Activated naive CD8-positive, alpha-beta T cell (primary cell): Measurements from ENCODE around the gene FIBCD1.
"Not testable (repeated sequence)": the region's sequence is repeated elsewhere in the genome, so short reads cannot be mapped to it uniquely, and the experiment has no call there.

ENCODE experiments used
- H3K27ac Mint-ChIP-seq: one replicate; pipeline ENCODE4 v1.8.0; 2021; ENCODE audit warnings: mixed read lengths
- H3K27me3 Mint-ChIP-seq: one replicate; pipeline ENCODE4 v1.8.0; 2021; ENCODE audit warnings: mixed read lengths
- H3K36me3 Mint-ChIP-seq: one replicate; pipeline ENCODE4 v1.8.0; 2021; ENCODE audit warnings: mixed read lengths
- H3K4me1 Mint-ChIP-seq: one replicate; pipeline ENCODE4 v1.8.0; 2021; ENCODE audit warnings: low read depth, mixed read lengths
- H3K4me3 Mint-ChIP-seq: one replicate; pipeline ENCODE4 v1.8.0; 2021; ENCODE audit warnings: mild to moderate bottlenecking, mixed read lengths
- H3K9me3 Mint-ChIP-seq: one replicate; pipeline ENCODE4 v1.8.0; 2021; ENCODE audit warnings: low read depth, mixed read lengths

The FIBCD1 gene

DNA sequence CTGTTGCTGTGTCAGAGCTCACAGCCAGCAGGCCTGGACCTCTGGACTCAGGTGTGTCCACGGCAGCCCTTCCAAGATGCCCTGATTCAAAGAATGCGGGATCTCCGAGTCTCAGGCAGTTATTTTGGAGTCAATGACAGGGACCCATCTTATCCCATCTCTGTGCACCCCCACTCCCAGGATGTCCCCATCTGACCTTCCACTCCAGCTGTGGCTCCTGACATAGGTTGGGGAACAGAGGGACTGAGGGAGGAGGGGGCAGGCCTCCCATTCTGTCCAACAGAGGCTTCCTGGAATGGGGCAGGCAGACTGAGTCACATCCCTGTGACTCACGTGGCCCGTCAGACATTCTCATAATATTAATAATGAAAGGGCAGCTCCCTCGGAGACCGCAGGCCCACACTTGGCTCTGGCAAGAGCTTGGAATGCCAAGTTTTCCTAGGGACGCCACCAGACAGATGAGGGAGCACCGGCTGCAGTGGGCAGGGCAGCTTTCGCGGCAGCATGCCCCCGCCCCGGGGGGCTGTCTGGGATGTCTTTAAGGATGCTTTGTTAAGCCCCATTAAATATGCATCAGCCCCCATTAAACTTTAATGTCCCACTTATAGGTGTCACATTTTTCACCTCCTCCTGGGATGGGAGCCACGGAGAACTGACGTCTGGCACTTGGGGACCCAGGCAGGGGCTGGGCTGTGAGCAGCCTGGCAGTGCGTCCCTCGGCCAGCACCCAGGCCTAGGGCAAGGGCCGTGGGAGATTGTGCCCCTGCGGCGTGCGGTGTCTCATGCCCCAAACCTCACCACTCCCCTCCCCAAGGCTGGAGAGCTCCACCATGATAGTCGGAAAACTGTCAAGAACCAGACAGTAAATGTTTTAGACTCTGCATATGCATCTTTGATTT, 23.6 kb upstream of the FIBCD1 start:
- Mint-ChIP-seq H3K4me1 (peaks cover 2% of the 10 kb centered on the region), H3K27ac (no peak overlapping the region), H3K36me3 (no peaks in the 10 kb centered on the region), H3K4me3 (no peak overlapping the region), H3K9me3 (no peaks in the 10 kb centered on the region), H3K27me3 (peaks cover 2% of the 10 kb centered on the region)

DNA sequence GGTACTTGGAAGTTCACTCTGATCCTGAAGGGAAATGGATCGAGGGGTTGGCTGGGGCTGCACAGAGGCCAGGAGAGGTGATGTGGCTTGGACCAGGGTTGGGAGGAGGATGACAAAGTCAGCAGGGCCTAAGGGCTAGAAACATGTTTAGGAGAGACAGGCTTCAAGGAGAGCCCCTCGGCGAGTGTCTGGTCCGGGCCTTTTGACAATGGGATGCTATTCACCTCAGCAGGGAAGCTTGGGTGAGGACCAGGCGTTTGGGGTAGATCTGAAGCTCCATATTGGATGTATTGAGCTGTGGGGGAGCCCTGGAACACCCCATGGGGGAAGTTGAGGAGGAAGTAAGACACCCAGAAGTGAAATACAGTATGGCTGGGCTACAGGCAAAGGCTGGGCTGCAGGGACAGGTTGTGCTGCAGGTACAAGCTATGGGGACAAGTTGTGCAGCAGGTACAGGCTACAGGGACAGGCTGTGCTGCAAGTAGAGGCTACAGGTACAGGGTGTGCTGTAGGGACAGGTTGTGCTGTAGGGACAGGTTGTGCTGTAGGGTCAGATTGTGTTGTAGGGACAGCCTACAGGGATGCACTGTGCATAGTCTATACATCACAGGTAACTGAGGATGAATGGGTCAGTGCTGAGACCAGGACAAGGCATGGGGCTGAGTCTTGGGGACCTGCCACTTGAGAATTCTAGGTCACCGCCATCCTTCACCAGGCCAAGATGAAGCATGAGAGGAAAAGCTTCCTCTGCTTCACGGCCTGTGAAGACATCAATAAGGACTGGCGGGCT, 22.7 kb upstream of the FIBCD1 start:
- H3K4me3 Mint-ChIP-seq: no peak overlapping the region

DNA sequence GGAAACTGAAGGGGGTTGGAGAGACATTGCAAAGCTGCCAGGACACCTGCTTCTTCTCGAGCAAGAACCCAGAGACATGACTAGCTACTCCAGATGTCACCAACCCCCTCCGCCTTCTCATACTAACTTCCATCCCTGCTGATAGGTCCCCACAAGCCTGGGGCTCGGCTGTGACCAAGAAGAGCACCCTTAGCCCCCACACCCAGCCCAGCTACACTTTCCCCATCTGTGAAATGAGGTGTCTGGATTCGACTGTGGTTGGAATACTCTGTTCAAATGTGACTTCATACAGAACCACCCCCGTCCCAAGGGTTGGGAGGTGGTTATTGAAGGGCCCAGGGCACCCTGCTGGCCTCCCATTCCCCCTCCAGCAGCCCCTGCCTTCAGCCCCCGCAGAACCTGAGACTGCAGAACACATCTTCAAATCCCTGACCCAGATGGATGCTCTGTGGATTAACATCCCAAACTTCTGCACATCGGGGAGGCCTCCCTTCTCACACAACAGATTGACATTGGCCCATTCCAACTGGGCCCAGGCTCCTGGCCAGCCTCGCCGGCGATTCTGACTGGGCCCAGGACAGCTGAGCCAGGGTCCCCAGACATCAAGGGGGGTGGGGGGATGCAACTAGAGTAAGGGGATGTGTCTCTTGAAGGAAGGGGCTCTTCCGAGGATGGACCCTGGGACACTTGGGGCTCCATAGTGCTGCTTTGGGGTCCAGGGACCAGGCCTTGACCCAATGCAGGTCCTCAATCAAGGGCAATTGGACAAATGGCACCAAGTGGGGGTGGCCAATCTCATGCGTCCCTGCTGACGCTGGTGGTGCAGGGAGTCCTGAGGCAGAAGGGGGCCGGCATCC, 21.7 kb upstream of the FIBCD1 start:
- Mint-ChIP-seq H3K9me3 (no peaks in the 10 kb centered on the region), H3K36me3 (no peaks in the 10 kb centered on the region), H3K4me1 (peaks cover 2% of the 10 kb centered on the region), H3K27me3 (no peaks in the 10 kb centered on the region), H3K27ac (no peak overlapping the region), H3K4me3 (no peak overlapping the region)

More for the DNA sequence above, 22.7 kb upstream of the FIBCD1 start:
- Mint-ChIP-seq H3K27ac (no peak overlapping the region), H3K36me3 (no peaks in the 10 kb centered on the region), H3K4me1 (peaks cover 2% of the 10 kb centered on the region), H3K27me3 (no peaks in the 10 kb centered on the region), H3K9me3 (no peaks in the 10 kb centered on the region)

DNA sequence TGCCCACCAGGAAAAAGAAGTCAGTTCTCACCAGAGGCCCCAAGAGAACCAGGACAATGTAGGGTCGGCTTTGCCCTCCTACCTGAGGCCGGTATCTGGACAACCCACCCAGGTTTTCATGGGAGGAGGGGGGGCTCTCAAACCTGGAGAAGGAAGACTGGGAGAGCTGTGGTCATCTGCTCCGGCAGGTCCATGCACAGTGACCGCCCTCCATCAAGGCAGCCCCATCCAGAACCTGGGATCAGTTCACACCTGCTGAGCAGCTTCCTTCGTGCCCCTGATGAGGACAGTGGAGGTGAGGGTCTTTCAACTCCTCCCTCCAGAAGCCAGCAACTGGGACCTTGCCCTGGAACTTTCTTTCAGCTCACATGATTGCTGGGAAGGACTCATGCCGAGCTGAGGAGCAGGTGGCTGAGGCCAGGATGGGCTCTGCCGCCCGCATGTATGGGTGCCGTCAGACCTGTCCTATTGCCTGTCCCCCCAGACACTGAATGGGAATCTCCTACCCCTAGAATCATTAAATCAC, 20.8 kb upstream of the FIBCD1 start:
- H3K4me1 Mint-ChIP-seq: peaks cover 2% of the 10 kb centered on the region
- H3K36me3 Mint-ChIP-seq: no peaks in the 10 kb centered on the region
- H3K4me3 Mint-ChIP-seq: no peak overlapping the region
- H3K27me3 Mint-ChIP-seq: no peaks in the 10 kb centered on the region
- H3K27ac Mint-ChIP-seq: no peak overlapping the region
- H3K9me3 Mint-ChIP-seq: no peaks in the 10 kb centered on the region

DNA sequence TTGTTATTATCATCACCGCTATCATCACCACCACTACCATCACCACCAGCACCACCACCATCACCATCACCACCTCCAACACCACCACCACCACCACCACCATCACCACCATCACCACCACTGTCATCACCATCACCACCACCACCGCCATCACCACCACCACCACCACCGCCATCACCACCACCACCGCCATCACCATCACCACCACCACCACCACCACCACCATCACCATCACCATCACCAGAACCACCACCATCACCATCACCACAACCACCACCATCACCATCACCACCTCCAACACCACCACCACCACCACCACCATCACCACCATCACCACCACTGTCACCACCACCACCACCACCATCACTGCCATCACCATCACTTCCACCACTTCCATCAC, 19.5 kb upstream of the FIBCD1 start:
- H3K27ac Mint-ChIP-seq, H3K36me3 Mint-ChIP-seq, H3K9me3 Mint-ChIP-seq, H3K4me1 Mint-ChIP-seq, H3K4me3 Mint-ChIP-seq, H3K27me3 Mint-ChIP-seq: not testable (repeated sequence)

DNA sequence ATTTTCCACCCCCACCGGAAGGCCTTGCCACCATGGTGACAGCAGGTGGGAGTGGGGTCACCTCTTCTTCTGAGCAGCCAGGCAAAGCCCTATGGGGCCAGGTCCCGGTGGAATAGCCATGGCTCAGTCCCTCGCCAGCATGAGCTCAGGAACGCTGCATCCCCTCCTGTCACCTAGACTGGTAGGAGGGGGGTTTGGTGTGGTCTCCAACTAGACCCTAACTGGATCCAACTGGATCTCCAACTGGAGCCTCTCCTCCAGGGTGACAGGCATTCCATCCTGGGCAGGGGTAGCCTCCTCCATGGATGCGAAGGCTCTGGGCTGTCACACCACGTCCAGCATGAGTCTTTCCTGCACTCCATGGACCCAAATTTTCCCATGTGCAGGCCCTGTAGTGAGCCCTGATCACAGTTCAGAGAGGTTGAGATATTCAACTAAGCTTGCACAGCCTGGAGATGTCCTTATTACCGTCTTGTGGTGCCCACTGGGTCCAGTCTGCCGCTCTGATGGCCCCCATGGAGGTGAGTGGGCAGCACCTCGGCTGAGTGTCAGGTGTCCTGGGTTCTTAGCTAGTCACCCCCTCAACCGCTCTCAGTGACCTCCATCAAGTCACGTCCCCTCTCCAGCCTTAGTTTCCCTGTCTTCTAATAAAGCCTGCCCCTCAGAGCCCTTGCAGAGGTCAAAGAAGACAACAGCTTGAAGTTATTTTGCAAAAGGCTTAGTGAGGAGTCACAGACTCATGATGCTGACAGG, 18.6 kb upstream of the FIBCD1 start:
- Mint-ChIP-seq H3K27ac (no peak overlapping the region), H3K36me3 (no peaks in the 10 kb centered on the region), H3K9me3 (no peaks in the 10 kb centered on the region), H3K27me3 (no peaks in the 10 kb centered on the region), H3K4me3 (no peak overlapping the region), H3K4me1 (peaks cover 2% of the 10 kb centered on the region)

DNA sequence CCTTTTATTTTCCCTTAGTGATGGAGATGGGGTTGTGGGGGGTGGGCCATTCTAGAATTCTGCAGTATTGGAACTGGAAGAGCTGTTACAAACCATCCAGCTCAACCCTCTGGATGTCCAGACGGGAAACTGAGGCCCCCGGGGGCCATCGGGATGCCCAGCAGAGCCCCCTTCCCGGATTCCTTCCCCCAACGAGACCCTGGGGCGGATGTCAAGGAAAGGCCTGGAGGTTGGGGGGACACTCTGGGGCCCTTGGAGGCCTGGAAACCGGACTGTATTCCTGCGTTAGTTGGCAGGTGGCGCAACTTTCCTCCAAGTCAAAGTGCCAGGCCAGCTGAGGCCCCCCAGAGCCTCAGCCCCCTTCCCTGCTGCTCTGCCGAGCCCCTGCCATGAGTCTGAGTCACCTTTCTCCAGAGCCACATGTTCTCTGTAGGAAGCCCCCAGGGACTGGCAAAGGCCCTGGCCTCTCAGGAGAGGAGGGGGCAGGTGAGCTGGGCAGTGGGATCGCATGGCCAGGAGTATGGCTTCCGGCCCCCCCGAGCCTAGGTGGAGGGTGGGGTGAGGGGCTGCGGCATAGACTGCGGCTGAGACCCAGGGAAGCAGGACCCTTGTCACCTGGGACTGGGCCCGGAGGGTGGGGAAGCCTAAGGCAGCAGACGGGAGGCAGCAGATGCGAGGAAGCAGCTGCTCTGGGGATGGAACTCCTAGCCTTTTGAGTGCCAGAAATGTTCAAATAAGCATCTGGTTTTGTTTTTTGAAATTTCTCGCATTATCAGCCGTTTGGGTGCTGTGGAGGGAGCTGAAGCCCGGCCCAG, 17.8 kb upstream of the FIBCD1 start:
- Mint-ChIP-seq H3K4me1 (peaks cover 2% of the 10 kb centered on the region), H3K9me3 (no peaks in the 10 kb centered on the region), H3K27me3 (no peaks in the 10 kb centered on the region), H3K27ac (no peak overlapping the region), H3K4me3 (no peak overlapping the region), H3K36me3 (no peaks in the 10 kb centered on the region)

DNA sequence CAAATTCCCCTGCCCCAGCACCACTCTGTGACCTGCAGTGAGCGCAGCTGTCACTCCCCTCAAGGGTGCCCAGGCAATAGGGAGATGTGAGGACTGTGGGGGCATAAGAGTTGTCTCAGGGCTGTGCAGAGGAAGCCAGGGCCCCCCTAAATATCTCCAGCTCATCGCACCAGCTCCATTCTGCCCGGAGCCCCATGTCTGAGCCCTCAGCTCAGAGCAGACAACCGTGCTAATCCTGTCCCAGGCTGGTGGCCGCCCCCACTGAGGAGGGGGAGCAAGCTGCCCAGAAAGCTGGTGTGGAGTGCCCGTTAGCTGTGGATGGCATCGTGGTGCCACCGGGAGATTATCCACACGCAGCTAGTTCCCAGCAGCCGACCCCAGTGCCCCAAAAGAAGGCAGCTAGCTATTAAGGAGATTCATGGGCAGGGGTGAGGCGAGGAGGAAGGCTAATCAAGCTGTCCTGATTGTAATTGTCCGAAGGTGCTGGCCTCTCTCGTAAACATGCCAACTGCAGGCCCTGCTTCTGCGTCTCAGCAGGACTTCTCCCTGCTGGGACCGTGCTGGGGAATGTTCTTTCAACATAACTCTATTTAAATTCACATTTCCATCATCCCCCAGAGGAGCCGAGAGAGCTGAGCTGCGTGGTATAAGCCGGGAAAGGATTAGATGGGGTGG, 17.0 kb upstream of the FIBCD1 start:
- H3K9me3 Mint-ChIP-seq: no peaks in the 10 kb centered on the region
- no peaks in the 10 kb centered on the region for H3K36me3 Mint-ChIP-seq
- no peak overlapping the region for H3K4me3 Mint-ChIP-seq
- H3K27ac Mint-ChIP-seq: no peak overlapping the region
- H3K4me1 Mint-ChIP-seq: peaks cover 2% of the 10 kb centered on the region
- no peaks in the 10 kb centered on the region for H3K27me3 Mint-ChIP-seq

DNA sequence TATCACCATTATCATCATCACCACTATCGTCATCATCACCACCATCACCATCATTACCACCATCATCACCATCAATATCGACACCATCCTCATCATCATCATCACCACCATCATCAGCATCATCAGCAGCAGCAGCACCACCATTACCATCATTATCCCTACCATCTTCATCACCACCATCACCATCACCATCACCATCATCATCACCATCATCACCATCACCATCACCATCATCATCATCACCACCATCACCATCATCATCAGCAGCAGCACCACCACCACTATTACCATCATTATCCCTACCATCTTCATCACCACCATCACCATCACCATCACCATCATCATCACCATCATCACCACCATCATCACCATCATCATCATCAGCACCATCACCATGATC, 15.9 kb upstream of the FIBCD1 start:
- H3K4me1 Mint-ChIP-seq, H3K27me3 Mint-ChIP-seq, H3K36me3 Mint-ChIP-seq, H3K27ac Mint-ChIP-seq, H3K4me3 Mint-ChIP-seq, H3K9me3 Mint-ChIP-seq: not testable (repeated sequence)

DNA sequence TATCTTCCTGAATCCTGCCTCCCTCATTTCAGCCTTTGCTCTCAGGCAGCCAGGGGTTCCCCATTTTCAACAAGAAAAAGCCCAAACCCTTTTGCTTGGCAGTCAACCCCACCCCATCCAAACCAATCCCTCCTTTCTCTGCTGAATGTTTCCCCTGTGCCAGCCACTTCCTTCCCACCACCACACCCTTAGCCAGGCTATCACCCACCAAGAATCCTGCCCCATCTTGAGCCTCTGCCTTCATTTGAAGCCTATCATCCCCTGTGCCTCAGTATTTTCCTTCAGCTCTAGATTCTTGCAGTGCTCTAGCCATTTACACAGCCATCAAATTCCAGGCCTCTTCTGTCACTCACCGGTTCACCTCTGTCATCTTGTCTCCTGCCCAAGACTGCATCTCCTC, 15.3 kb upstream of the FIBCD1 start:
- peaks cover 2% of the 10 kb centered on the region for H3K4me1 Mint-ChIP-seq
- H3K4me3 Mint-ChIP-seq: no peak overlapping the region
- no peak overlapping the region for H3K27ac Mint-ChIP-seq
- no peaks in the 10 kb centered on the region for H3K27me3 Mint-ChIP-seq
- no peaks in the 10 kb centered on the region for H3K9me3 Mint-ChIP-seq
- H3K36me3 Mint-ChIP-seq: no peaks in the 10 kb centered on the region

DNA sequence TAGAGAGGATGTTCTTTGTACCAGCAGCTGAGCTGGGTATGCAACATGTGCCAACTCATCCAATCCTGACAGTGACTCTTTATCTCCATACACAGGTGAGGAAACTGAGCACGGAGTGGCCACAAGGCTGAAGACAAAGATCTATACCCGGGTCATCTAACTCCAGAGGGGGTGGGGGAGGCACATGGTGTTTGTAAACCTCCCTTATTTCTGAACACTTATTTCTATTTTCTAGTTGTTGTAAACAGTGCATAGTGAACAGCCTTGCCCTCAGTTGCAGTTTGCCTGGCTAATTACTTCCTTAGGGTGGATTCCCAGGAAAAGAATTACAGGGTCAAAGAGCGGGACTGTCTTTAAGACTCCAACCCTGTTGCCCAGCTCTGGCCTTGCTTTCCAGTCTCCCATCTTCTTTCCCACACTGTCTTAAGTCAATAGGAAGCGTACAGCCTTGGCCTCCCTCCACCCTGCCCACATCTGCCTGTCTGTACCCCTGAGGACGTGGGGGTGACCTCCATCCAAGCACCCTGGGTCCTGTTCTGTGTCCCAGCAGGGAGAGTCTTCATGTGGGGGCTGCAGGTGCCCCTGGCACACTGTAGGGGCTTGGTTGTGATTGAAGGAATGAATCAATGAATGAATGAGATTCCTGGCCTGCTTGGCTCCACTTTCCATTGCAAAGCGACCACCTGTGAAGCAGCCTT, 13.2 kb upstream of the FIBCD1 start:
- Mint-ChIP-seq H3K27ac (no peak overlapping the region), H3K36me3 (no peaks in the 10 kb centered on the region), H3K4me3 (no peak overlapping the region), H3K9me3 (no peaks in the 10 kb centered on the region), H3K4me1 (no peaks in the 10 kb centered on the region), H3K27me3 (peaks cover 8% of the 10 kb centered on the region)

DNA sequence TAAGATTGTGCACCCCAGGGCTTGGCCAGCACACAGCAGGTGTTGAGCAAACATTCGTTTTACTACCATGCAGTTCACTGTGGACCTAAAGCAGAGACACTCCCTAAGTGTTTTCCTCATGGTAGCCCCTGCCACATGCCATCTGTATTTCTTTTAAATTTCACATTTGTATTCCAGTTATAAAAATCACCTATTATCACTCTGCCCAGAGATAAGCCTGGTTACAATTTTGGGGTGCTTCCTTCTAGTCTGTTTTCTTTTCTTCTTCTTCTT, 10.9 kb upstream of the FIBCD1 start:
- H3K4me1 Mint-ChIP-seq: no peaks in the 10 kb centered on the region
- no peak overlapping the region for H3K27ac Mint-ChIP-seq
- no peaks in the 10 kb centered on the region for H3K36me3 Mint-ChIP-seq
- no peaks in the 10 kb centered on the region for H3K9me3 Mint-ChIP-seq
- peaks cover 11% of the 10 kb centered on the region for H3K27me3 Mint-ChIP-seq
- no peak overlapping the region for H3K4me3 Mint-ChIP-seq
